CD14-positive monocyte (primary cell): ENCODE results near the gene ASB12. TPM values are rescaled to one million over a fixed set of nuclear protein-coding genes. Genes with fewer than 3 reads are reported as not detected.

ENCODE experiments used
- DNase-seq, 3 donors: peaks; one replicate each; pipeline ENCODE4 v3.0.0-alpha.2; 2011 to 2022
- H2AFZ ChIP-seq: 2 replicates; pipeline ENCODE4 v1.6.0; 2012; ENCODE audit warnings: mild to moderate bottlenecking, low read depth, low read length, inconsistent platforms; ENCODE audit not compliant: insufficient read depth, poor library complexity, severe bottlenecking
- H3K27ac ChIP-seq, 2 donors: 1 replicate in 1 of 2; 2 replicates in 1 of 2; pipeline ENCODE4 v1.5.1; 2012 to 2013; ENCODE audit warnings: low read length in 2 of 2, control low read depth in 1 of 2, inconsistent platforms in 1 of 2, low read depth in 1 of 2, mild to moderate bottlenecking in 1 of 2
- H3K27me3 ChIP-seq, 2 donors: one replicate each; pipeline versions ENCODE4 v1.6.0 to v1.6.1; 2011 to 2013; ENCODE audit warnings: low read length in 2 of 2; ENCODE audit not compliant: control insufficient read depth in 2 of 2, insufficient read depth in 2 of 2
- H3K36me3 ChIP-seq, 2 donors: replicated peaks in 1 of 2; 1 replicate in 1 of 2; 2 replicates in 1 of 2; pipeline versions ENCODE4 v1.5.1 to v1.6.1; 2012 to 2013; ENCODE audit warnings: low read length in 2 of 2, control low read depth in 1 of 2, inconsistent platforms in 1 of 2, mild to moderate bottlenecking in 1 of 2; ENCODE audit not compliant: insufficient read depth in 2 of 2, control insufficient read depth in 1 of 2
- H3K4me1 ChIP-seq, 2 donors: 1 replicate in 1 of 2; 2 replicates in 1 of 2; pipeline versions ENCODE4 v1.5.1 to v1.6.1; 2012 to 2013; ENCODE audit warnings: low read length in 2 of 2, control low read depth in 1 of 2, inconsistent platforms in 1 of 2, mild to moderate bottlenecking in 1 of 2, moderate library complexity in 1 of 2; ENCODE audit not compliant: insufficient read depth in 2 of 2, control insufficient read depth in 1 of 2
- H3K4me2 ChIP-seq: replicated peaks from 2 replicates; pipeline ENCODE3; 2012; ENCODE audit warnings: low read length, moderate library complexity, mild to moderate bottlenecking; ENCODE audit not compliant: poor library complexity, severe bottlenecking; ENCODE audit errors: extremely low read depth
- H3K4me3 ChIP-seq, 3 experiments: fragments of 200-600 bp in 1 of 3; sonication (generic) in 1 of 3; replicated peaks in 1 of 3; 1 replicate in 2 of 3; 2 replicates in 1 of 3; pipeline ENCODE4 v1.5.1; 2011 to 2013; ENCODE audit warnings: low read length in 3 of 3, mild to moderate bottlenecking in 3 of 3, control low read depth in 2 of 3, low read depth in 2 of 3, inconsistent platforms in 1 of 3, moderate library complexity in 1 of 3
- H3K79me2 ChIP-seq: 2 replicates; pipeline ENCODE4 v1.6.0; 2012; ENCODE audit warnings: mild to moderate bottlenecking, control low read depth, inconsistent platforms, low read length, moderate library complexity; ENCODE audit not compliant: insufficient read depth
- H3K9ac ChIP-seq: 2 replicates; pipeline ENCODE4 v1.6.0; 2017; ENCODE audit warnings: low read length, mild to moderate bottlenecking; ENCODE audit not compliant: insufficient read depth, poor library complexity, severe bottlenecking
- H3K9me3 ChIP-seq, 2 donors: replicated peaks in 1 of 2; 1 replicate in 1 of 2; 2 replicates in 1 of 2; pipeline versions ENCODE4 v1.5.1 to v1.6.1; 2012 to 2013; ENCODE audit warnings: low read length in 2 of 2, control low read depth in 1 of 2; ENCODE audit not compliant: control insufficient read depth in 1 of 2, insufficient read depth in 1 of 2
- H4K20me1 ChIP-seq: 2 replicates; pipeline ENCODE4 v1.6.0; 2012; ENCODE audit warnings: mild to moderate bottlenecking, low read length, control low read depth, moderate library complexity; ENCODE audit not compliant: insufficient read depth
- H3K27ac Mint-ChIP-seq, 7 donors: one replicate each; pipeline ENCODE4 v1.8.0; 2020; ENCODE audit warnings: mild to moderate bottlenecking in 7 of 7, mixed read lengths in 7 of 7, moderate library complexity in 6 of 7, inconsistent platforms in 2 of 7
- H3K27me3 Mint-ChIP-seq, 3 donors: one replicate each; pipeline ENCODE4 v1.8.0; 2021 to 2022; ENCODE audit warnings: low read depth in 3 of 3, mild to moderate bottlenecking in 3 of 3, mixed read lengths in 3 of 3, moderate library complexity in 3 of 3, inconsistent platforms in 1 of 3
- H3K36me3 Mint-ChIP-seq, 2 donors: one replicate each; pipeline ENCODE4 v1.8.0; 2020; ENCODE audit warnings: mixed read lengths in 2 of 2, inconsistent platforms in 1 of 2, mild to moderate bottlenecking in 1 of 2
- H3K4me1 Mint-ChIP-seq: one replicate; pipeline ENCODE4 v1.8.0; 2020; ENCODE audit warnings: mild to moderate bottlenecking, mixed read lengths
- H3K4me3 Mint-ChIP-seq, 2 donors: one replicate each; pipeline ENCODE4 v1.8.0; 2020; ENCODE audit warnings: mild to moderate bottlenecking in 2 of 2, mixed read lengths in 2 of 2, moderate library complexity in 1 of 2
- H3K9me3 Mint-ChIP-seq, 7 donors: one replicate each; pipeline ENCODE4 v1.8.0; 2020 to 2022; ENCODE audit warnings: mixed read lengths in 7 of 7, mild to moderate bottlenecking in 6 of 7, moderate library complexity in 6 of 7, inconsistent platforms in 2 of 7
- CTCF ChIP-seq: fragments of 200-600 bp; IDR thresholded peaks from one replicate; pipeline ENCODE4 v1.8.0; 2022; ENCODE audit warnings: antibody characterized with exemption, mild to moderate bottlenecking
- WGBS: methylation state at CpG from one replicate; pipeline ENCODE4 v1.1.5; 2013; ENCODE audit warnings: missing lambda C conversion rate; ENCODE audit not compliant: insufficient coverage; 5-methylcytosine and 5-hydroxymethylcytosine counted together
- intact Hi-C, 2 donors: fragments of 100-400 bp; cut with micrococcal nuclease; formaldehyde crosslinking; loops; one replicate each; pipeline versions ENCODE4 v1.15.0 to v1.15.1; 2023
- polyA plus RNA-seq, 3 donors: library from polyadenylated mRNA; depleted of rRNA in 1 of 3; unstranded in 2 of 3; stranded (reverse) in 1 of 3; fragments of 300-500 nt in 2 of 3; fragments of >200 nt in 1 of 3; fragmentation: Illumina TruSeq in 2 of 3; gene quantifications; 1 replicate in 2 of 3; 2 replicates in 1 of 3; pipeline ENCODE4 v1.2.3, GENCODE V29; 2012 to 2021

The ASB12 gene
- polyA plus RNA-seq, 3 donors, result not detected

GRCh38 chrX:64204252-64204651 is 26.2 kb downstream of the ASB12 start:
- no peak for TF ChIP-seq CTCF
- Histone ChIP-seq H3K27me3 (no peaks in the 10 kb centered on the region), H3K36me3 (no peaks in the 10 kb centered on the region), H3K9me3 (no peaks in the 10 kb centered on the region), H3K27ac (no peak overlapping the region), H3K79me2 (no peaks in the 10 kb centered on the region), H2AFZ (peak overlapping the region; percentile 83), H3K4me2 (peak overlapping the region; percentile 81), H3K9ac (peak overlapping the region; percentile 25), H4K20me1 (no peaks in the 10 kb centered on the region), H3K4me1 (peaks cover 17 to 18% of the 10 kb centered on the region in 2 donors), H3K4me3 (peak overlapping the region in 1 of 3 experiments; percentile 80)
- DNase-seq, result no peak
- peak overlapping the region; percentile 66 to 88 for H3K4me3 Mint-ChIP-seq
- peaks cover 20% of the 10 kb centered on the region for H3K4me1 Mint-ChIP-seq
- H3K36me3 Mint-ChIP-seq, result no peaks in the 10 kb centered on the region
- intact Hi-C loops, result loop anchor here in 1 of 2 donors (10.0 kb wide), 1 partner anchor 449 kb away; a partner anchor contains a TSS
- peaks cover 0 to 6% (median 2%) of the 10 kb centered on the region in 3 donors for H3K27me3 Mint-ChIP-seq
- 91% methylated on average over 10 of the region's 23 CpGs for whole genome bisulfite sequencing
- H3K27ac Mint-ChIP-seq, result peak overlapping the region in 1 of 7 donors; percentile 45
- H3K9me3 Mint-ChIP-seq, result peaks cover 0 to 6% (median 0%) of the 10 kb centered on the region in 7 donors

GRCh38 chrX:64202808-64203325 is 27.5 kb downstream of the ASB12 start:
- Histone ChIP-seq H3K4me1 (peaks cover 17 to 18% of the 10 kb centered on the region in 2 donors), H3K4me3 (no peak overlapping the region), H3K27me3 (no peaks in the 10 kb centered on the region), H4K20me1 (no peaks in the 10 kb centered on the region), H3K79me2 (no peaks in the 10 kb centered on the region), H2AFZ (no peak overlapping the region), H3K9me3 (no peaks in the 10 kb centered on the region), H3K27ac (no peak overlapping the region), H3K36me3 (no peaks in the 10 kb centered on the region), H3K4me2 (no peak overlapping the region), H3K9ac (no peak overlapping the region)
- Mint-ChIP-seq H3K27ac (no peak overlapping the region), H3K4me1 (peaks cover 20% of the 10 kb centered on the region), H3K27me3 (peaks cover 0 to 6% (median 3%) of the 10 kb centered on the region in 3 donors), H3K9me3 (peaks cover 0 to 6% (median 0%) of the 10 kb centered on the region in 7 donors), H3K4me3 (peak overlapping the region in 1 of 2 donors; percentile 12), H3K36me3 (no peaks in the 10 kb centered on the region)
- TF ChIP-seq CTCF, result no peak
- no peak for DNase-seq
- intact Hi-C loops, result loop anchor here in 1 of 2 donors (10.0 kb wide), 1 partner anchor 448 kb away; a partner anchor contains a TSS
- WGBS, result 100% methylated on average over 2 of the region's 2 CpGs
